ENCODE measurements around the gene CNNM1.

The CNNM1 gene

GRCh38 chr10:99431190-99431760 is 102.1 kb downstream of the CNNM1 start:
- TF ChIP-seq TAF1 (IDR thresholded peaks at IDR 0.05; ENCODE audit: borderline replicate concordance, insufficient read depth, low read length) (no peak), SIN3A (IDR thresholded peaks at IDR 0.05; ENCODE audit: borderline replicate concordance, insufficient read depth, low read length) (no peak), FOXP2 (optimal IDR thresholded peaks at IDR 0.05; ENCODE audit: borderline replicate concordance, extremely low read depth, extremely low read length, insufficient read depth) (no peak), POLR2AphosphoS5 (IDR thresholded peaks at IDR 0.05; ENCODE audit: low read depth, low read length) (no peak), REST (IDR thresholded peaks at IDR 0.05; ENCODE audit: insufficient read depth in 1 of 2, low read depth in 2 of 2, low read length in 2 of 2) (no peak)

GRCh38 chr10:99432047-99432446 is 102.9 kb downstream of the CNNM1 start:
- TF ChIP-seq TAF1 (IDR thresholded peaks at IDR 0.05; ENCODE audit: borderline replicate concordance, insufficient read depth, low read length) = no peak
- TF ChIP-seq POLR2AphosphoS5 (IDR thresholded peaks at IDR 0.05; ENCODE audit: low read depth, low read length) = no peak
- TF ChIP-seq FOXP2 (optimal IDR thresholded peaks at IDR 0.05; ENCODE audit: borderline replicate concordance, extremely low read depth, extremely low read length, insufficient read depth) = no peak
- TF ChIP-seq REST (IDR thresholded peaks at IDR 0.05; ENCODE audit: insufficient read depth in 1 of 2, low read depth in 2 of 2, low read length in 2 of 2) = no peak
- TF ChIP-seq SIN3A (IDR thresholded peaks at IDR 0.05; ENCODE audit: borderline replicate concordance, insufficient read depth, low read length) = no peak

GRCh38 chr10:99432881-99433280 is 103.7 kb downstream of the CNNM1 start:
- TF ChIP-seq SIN3A (IDR thresholded peaks at IDR 0.05; ENCODE audit: borderline replicate concordance, insufficient read depth, low read length) = no peak
- TF ChIP-seq TAF1 (IDR thresholded peaks at IDR 0.05; ENCODE audit: borderline replicate concordance, insufficient read depth, low read length) = no peak
- no peak for TF ChIP-seq POLR2AphosphoS5 (IDR thresholded peaks at IDR 0.05; ENCODE audit: low read depth, low read length)
- no peak for TF ChIP-seq REST (IDR thresholded peaks at IDR 0.05; ENCODE audit: insufficient read depth in 1 of 2, low read depth in 2 of 2, low read length in 2 of 2)
- TF ChIP-seq FOXP2 (optimal IDR thresholded peaks at IDR 0.05; ENCODE audit: borderline replicate concordance, extremely low read depth, extremely low read length, insufficient read depth) = no peak

- no peak for TF ChIP-seq REST (IDR thresholded peaks at IDR 0.05; ENCODE audit: insufficient read depth in 1 of 2, low read depth in 2 of 2, low read length in 2 of 2)
- no peak for TF ChIP-seq TAF1 (IDR thresholded peaks at IDR 0.05; ENCODE audit: borderline replicate concordance, insufficient read depth, low read length)
- TF ChIP-seq POLR2AphosphoS5 (IDR thresholded peaks at IDR 0.05; ENCODE audit: low read depth, low read length) = no peak
- TF ChIP-seq FOXP2 (optimal IDR thresholded peaks at IDR 0.05; ENCODE audit: borderline replicate concordance, extremely low read depth, extremely low read length, insufficient read depth) = no peak
- no peak for TF ChIP-seq SIN3A (IDR thresholded peaks at IDR 0.05; ENCODE audit: borderline replicate concordance, insufficient read depth, low read length)
These were observed 104.3 kb downstream of the CNNM1 start for GRCh38 chr10:99433378-99434020.

All from PFSK-1 (cell line).